ENCODE measurements around the gene HEATR9. TPM values are rescaled to one million over a fixed set of nuclear protein-coding genes. Genes with fewer than 3 reads are reported as not detected.

HEATR9 gene
- total RNA-seq (not detected), polyA plus RNA-seq (not detected)
- long read RNA-seq, donor 1: 0 reads
- long read RNA-seq, donor 2: 0 reads
- long read RNA-seq, donor 3: 0 reads
- long read RNA-seq, donor 4: 0 reads

GRCh38 chr17:35868737-35869136, at the start of gene HEATR9:
TSS of gene HEATR9 (minus strand) at chr17:35868891. CDS start at chr17:35868742, 149 bp downstream.
- Histone ChIP-seq H3K9me3 (ENCODE audit: control insufficient read depth, low read length) (no peaks in the 10 kb centered on the region), H3K27ac (ENCODE audit: low read length) (no peak within 1 kb of the TSS), H3K4me3 (ENCODE audit: low read length) (no peak within 1 kb of the TSS), H3K27me3 (ENCODE audit: control insufficient read depth, insufficient read depth) (no peaks in the 10 kb centered on the region), H3K4me1 (ENCODE audit: control insufficient read depth, insufficient read depth, low read length) (peaks cover 2% of the 10 kb centered on the region)
- ATAC-seq (no peak), DNase-seq (no peak)
- 84% methylated on average over 3 of the region's 3 CpGs for WGBS
- intact Hi-C loops (cut with DNase I): no loop called here

- no peaks in the 10 kb centered on the region for H3K4me1 ChIP-seq (ENCODE audit: control insufficient read depth, insufficient read depth, low read length)
- DNase-seq (peak in 1 of 3 donors; percentile 50), ATAC-seq (no peak)
- H3K4me3 ChIP-seq (ENCODE audit: low read length): no peak overlapping the region
- H3K27me3 ChIP-seq (ENCODE audit: control insufficient read depth, insufficient read depth): no peaks in the 10 kb centered on the region
- WGBS: 92% methylated on average over 29 of the region's 29 CpGs
- intact Hi-C loops (cut with DNase I): no loop called here
- H3K9me3 ChIP-seq (ENCODE audit: control insufficient read depth, low read length): no peaks in the 10 kb centered on the region
- no peak overlapping the region for H3K27ac ChIP-seq (ENCODE audit: low read length)
Measured at GRCh38 chr17:35917519-35918213, 49.0 kb upstream of the HEATR9 start.

- Histone ChIP-seq H3K9me3 (ENCODE audit: control insufficient read depth, low read length) (no peaks in the 10 kb centered on the region), H3K27ac (ENCODE audit: low read length) (no peak overlapping the region), H3K4me3 (ENCODE audit: low read length) (no peak overlapping the region), H3K4me1 (ENCODE audit: control insufficient read depth, insufficient read depth, low read length) (no peaks in the 10 kb centered on the region), H3K27me3 (ENCODE audit: control insufficient read depth, insufficient read depth) (no peaks in the 10 kb centered on the region)
- intact Hi-C loops (cut with DNase I): no loop called here
- DNase-seq (no peak), ATAC-seq (no peak)
- WGBS: 75% methylated on average over 3 of the region's 3 CpGs
Measured at GRCh38 chr17:35915153-35915964, 46.7 kb upstream of the HEATR9 start.

GRCh38 chr17:35914354-35914753, 45.7 kb upstream of the HEATR9 start:
- WGBS: 94% methylated on average over 1 of the region's 1 CpG
- H3K27ac ChIP-seq (ENCODE audit: low read length): no peak overlapping the region
- DNase-seq: no peak
- intact Hi-C loops (cut with DNase I): no loop called here
- no peak overlapping the region for H3K4me3 ChIP-seq (ENCODE audit: low read length)
- no peaks in the 10 kb centered on the region for H3K27me3 ChIP-seq (ENCODE audit: control insufficient read depth, insufficient read depth)
- H3K9me3 ChIP-seq (ENCODE audit: control insufficient read depth, low read length): no peaks in the 10 kb centered on the region
- no peak for ATAC-seq
- H3K4me1 ChIP-seq (ENCODE audit: control insufficient read depth, insufficient read depth, low read length): no peaks in the 10 kb centered on the region

GRCh38 chr17:35913609-35914008, 44.9 kb upstream of the HEATR9 start:
- WGBS: 87% methylated on average over 4 of the region's 4 CpGs
- intact Hi-C loops (cut with DNase I): no loop called here
- Histone ChIP-seq H3K4me1 (ENCODE audit: control insufficient read depth, insufficient read depth, low read length) (no peaks in the 10 kb centered on the region), H3K4me3 (ENCODE audit: low read length) (no peak overlapping the region), H3K27ac (ENCODE audit: low read length) (no peak overlapping the region), H3K9me3 (ENCODE audit: control insufficient read depth, low read length) (no peaks in the 10 kb centered on the region), H3K27me3 (ENCODE audit: control insufficient read depth, insufficient read depth) (no peaks in the 10 kb centered on the region)
- ATAC-seq (no peak), DNase-seq (no peak)

GRCh38 chr17:35912942-35913341, 44.3 kb upstream of the HEATR9 start:
- intact Hi-C loops (cut with DNase I): no loop called here
- 82% methylated on average over 2 of the region's 2 CpGs for WGBS
- no peak for DNase-seq
- Histone ChIP-seq H3K4me3 (ENCODE audit: low read length) (no peak overlapping the region), H3K27ac (ENCODE audit: low read length) (no peak overlapping the region), H3K9me3 (ENCODE audit: control insufficient read depth, low read length) (no peaks in the 10 kb centered on the region), H3K4me1 (ENCODE audit: control insufficient read depth, insufficient read depth, low read length) (no peaks in the 10 kb centered on the region), H3K27me3 (ENCODE audit: control insufficient read depth, insufficient read depth) (no peaks in the 10 kb centered on the region)
- ATAC-seq: no peak

- Histone ChIP-seq H3K4me3 (ENCODE audit: low read length) (no peak overlapping the region), H3K27ac (ENCODE audit: low read length) (no peak overlapping the region), H3K4me1 (ENCODE audit: control insufficient read depth, insufficient read depth, low read length) (no peaks in the 10 kb centered on the region), H3K9me3 (ENCODE audit: control insufficient read depth, low read length) (no peaks in the 10 kb centered on the region), H3K27me3 (ENCODE audit: control insufficient read depth, insufficient read depth) (no peaks in the 10 kb centered on the region)
- DNase-seq (no peak), ATAC-seq (no peak)
- intact Hi-C loops (cut with DNase I): no loop called here
- WGBS: 98% methylated on average over 3 of the region's 3 CpGs
Measured at GRCh38 chr17:35912339-35912912, 43.7 kb upstream of the HEATR9 start.

GRCh38 chr17:35909408-35909807, 40.7 kb upstream of the HEATR9 start:
- Histone ChIP-seq H3K27me3 (ENCODE audit: control insufficient read depth, insufficient read depth) (no peaks in the 10 kb centered on the region), H3K4me1 (ENCODE audit: control insufficient read depth, insufficient read depth, low read length) (no peaks in the 10 kb centered on the region), H3K27ac (ENCODE audit: low read length) (no peak overlapping the region), H3K9me3 (ENCODE audit: control insufficient read depth, low read length) (no peaks in the 10 kb centered on the region), H3K4me3 (ENCODE audit: low read length) (no peak overlapping the region)
- intact Hi-C loops (cut with DNase I): no loop called here
- whole genome bisulfite sequencing: 76% methylated on average over 3 of the region's 3 CpGs
- DNase-seq (no peak), ATAC-seq (no peak)

GRCh38 chr17:35907691-35908090, 39.0 kb upstream of the HEATR9 start:
- DNase-seq (no peak), ATAC-seq (no peak)
- Histone ChIP-seq H3K4me1 (ENCODE audit: control insufficient read depth, insufficient read depth, low read length) (no peaks in the 10 kb centered on the region), H3K9me3 (ENCODE audit: control insufficient read depth, low read length) (no peaks in the 10 kb centered on the region), H3K4me3 (ENCODE audit: low read length) (no peak overlapping the region), H3K27me3 (ENCODE audit: control insufficient read depth, insufficient read depth) (no peaks in the 10 kb centered on the region), H3K27ac (ENCODE audit: low read length) (no peak overlapping the region)
- intact Hi-C loops (cut with DNase I): no loop called here
- 54% methylated on average over 5 of the region's 5 CpGs for WGBS

GRCh38 chr17:35906926-35907637, 38.4 kb upstream of the HEATR9 start:
- no peak overlapping the region for H3K4me3 ChIP-seq (ENCODE audit: low read length)
- H3K9me3 ChIP-seq (ENCODE audit: control insufficient read depth, low read length): no peaks in the 10 kb centered on the region
- no peaks in the 10 kb centered on the region for H3K27me3 ChIP-seq (ENCODE audit: control insufficient read depth, insufficient read depth)
- intact Hi-C loops (cut with DNase I): no loop called here
- no peak for ATAC-seq
- H3K4me1 ChIP-seq (ENCODE audit: control insufficient read depth, insufficient read depth, low read length): no peaks in the 10 kb centered on the region
- no peak overlapping the region for H3K27ac ChIP-seq (ENCODE audit: low read length)
- 78% methylated on average over 3 of the region's 3 CpGs for WGBS
- DNase-seq: no peak
